Measurements from ENCODE around the gene CD46. TPM values are rescaled to one million over a fixed set of nuclear protein-coding genes. Genes with fewer than 3 reads are reported as not detected.

The CD46 gene
- total and polyA plus RNA-seq, 11 donors = 40.6 to 133 (median 93.9) TPM

DNA sequence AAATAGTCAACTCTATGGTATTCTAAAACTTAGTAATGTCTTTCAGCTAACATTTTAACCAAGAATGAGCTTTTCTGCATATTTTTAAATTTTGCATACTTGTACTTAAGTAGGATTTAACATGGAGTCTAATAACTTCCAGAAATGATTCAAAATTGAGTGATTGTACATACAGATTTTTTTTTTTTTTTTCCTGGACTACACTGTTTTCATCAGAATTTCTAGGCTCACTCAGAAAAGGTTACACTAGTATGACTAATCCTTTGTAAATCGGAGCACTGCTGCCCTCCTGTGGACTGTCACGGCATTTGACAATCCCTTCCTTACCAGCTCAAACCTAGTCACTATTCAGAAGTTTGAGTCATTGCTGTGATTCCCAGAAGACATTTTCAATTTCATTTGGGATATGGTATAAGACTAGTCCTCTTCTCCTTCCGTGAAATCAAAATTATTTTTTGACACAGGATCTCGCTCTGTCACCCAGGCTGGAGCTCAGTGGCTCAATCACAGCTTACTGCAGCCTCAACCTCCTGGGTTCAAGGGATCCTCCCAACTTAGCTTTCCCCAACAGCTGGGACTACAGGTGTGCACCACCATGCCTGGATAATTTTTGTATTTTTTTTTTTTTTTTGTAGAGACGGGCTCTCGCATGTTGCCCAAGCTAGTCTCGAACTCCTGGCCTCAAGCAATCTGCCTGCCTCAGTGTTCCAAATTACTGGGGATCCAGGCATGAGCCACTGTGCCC, 45.5 kb downstream of the CD46 start:
- Histone ChIP-seq H3K9me3 (no peaks in the 10 kb centered on the region), H3K36me3 (peaks cover 0 to 73% (median 59%) of the 10 kb centered on the region in 9 donors), H3K27me3 (no peaks in the 10 kb centered on the region), H3K27ac (peak overlapping the region in 5 of 12 donors; percentile 21 to 55 (median 26)), H3K4me3 (no peak overlapping the region), H3K4me1 (peaks cover 0 to 25% (median 2%) of the 10 kb centered on the region in 12 donors)
- peak; percentile 66 to 89 (median 82) for TF ChIP-seq CTCF (IDR thresholded peaks at IDR 0.05)
- no peak for TF ChIP-seq POLR2A (IDR thresholded peaks at IDR 0.05)
- ATAC-seq (peak; percentile 54 to 80 (median 76)), DNase-seq (peak in 4 of 5 donors; percentile 80 to 85 (median 80))
- intact Hi-C loops (cut with DNase I) = loop anchor here in 1 of 10 donors (5.0 kb wide), 1 partner anchor 85 kb away; no protein-coding TSS in a partner anchor
- 53 to 57% (median 56%) methylated on average over 7 of the region's 7 CpGs for WGBS, 4 donors

- Histone ChIP-seq H3K27me3 (no peaks in the 10 kb centered on the region), H3K27ac (peak overlapping the region in 2 of 12 donors; percentile 1 to 55), H3K9me3 (no peaks in the 10 kb centered on the region), H3K4me1 (peaks cover 0 to 38% (median 11%) of the 10 kb centered on the region in 12 donors), H3K36me3 (peaks cover 0 to 75% (median 64%) of the 10 kb centered on the region in 9 donors), H3K4me3 (no peak overlapping the region)
- ATAC-seq (peak in 3 of 4 donors; percentile 1 to 8 (median 1)), DNase-seq (no peak)
- no peak for TF ChIP-seq CTCF (IDR thresholded peaks at IDR 0.05)
- no peak for TF ChIP-seq POLR2A (IDR thresholded peaks at IDR 0.05)
- 76 to 89% (median 82%) methylated on average over 6 of the region's 6 CpGs for WGBS, 4 donors
- intact Hi-C loops (cut with DNase I) = loop anchor here in 1 of 10 donors (5.0 kb wide), 1 partner anchor 87 kb away; no protein-coding TSS in a partner anchor
Measured at GRCh38 chr1:207798847-207799246, 47.0 kb downstream of the CD46 start.

DNA sequence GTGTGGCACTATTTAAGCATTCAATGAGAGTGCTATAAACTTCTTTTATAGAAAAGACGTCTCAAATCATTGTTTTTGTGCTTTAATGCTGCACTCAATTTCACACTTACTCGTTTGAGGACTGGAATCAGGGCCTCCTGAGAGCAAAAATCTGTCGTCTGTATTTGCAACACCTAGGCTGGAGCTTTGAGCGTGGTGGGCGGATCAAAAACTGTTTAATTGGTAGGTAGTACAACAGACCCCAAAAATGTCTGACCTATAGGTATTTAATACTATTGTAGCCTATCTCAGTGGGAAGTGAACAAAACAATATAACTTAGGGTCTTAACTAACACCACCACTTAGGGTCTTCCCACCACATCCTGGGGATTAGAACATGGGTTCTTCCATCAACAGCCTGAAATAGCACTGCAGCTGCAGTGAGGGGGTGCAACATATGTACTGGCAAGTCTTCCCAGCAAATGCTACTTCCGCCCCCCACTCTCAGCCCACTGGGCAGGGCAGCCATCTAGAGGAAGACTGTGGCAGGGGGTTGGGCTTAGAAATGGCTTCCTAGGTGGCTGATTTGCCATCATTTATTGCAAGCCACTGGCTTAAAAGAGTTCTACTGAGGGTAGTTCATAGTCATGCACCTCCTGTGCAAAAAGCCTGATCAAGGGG, 48.3 kb downstream of the CD46 start:
- intact Hi-C loops (cut with DNase I) = loop anchor here in 1 of 10 donors (5.0 kb wide), 1 partner anchor 88 kb away; no protein-coding TSS in a partner anchor
- no peak for DNase-seq
- H3K4me3 ChIP-seq = no peak overlapping the region
- H3K4me1 ChIP-seq = peaks cover 5 to 51% (median 21%) of the 10 kb centered on the region in 12 donors
- no peaks in the 10 kb centered on the region for H3K9me3 ChIP-seq
- peaks cover 3 to 75% (median 64%) of the 10 kb centered on the region in 9 donors for H3K36me3 ChIP-seq
- no peaks in the 10 kb centered on the region for H3K27me3 ChIP-seq
- 85 to 93% (median 85%) methylated on average over 5 to 6 of the region's 6 CpGs for WGBS, 4 donors
- peak overlapping the region in 1 of 12 donors; percentile 14 for H3K27ac ChIP-seq
- TF ChIP-seq CTCF (IDR thresholded peaks at IDR 0.05) = no peak
- no peak for TF ChIP-seq POLR2A (IDR thresholded peaks at IDR 0.05)
- ATAC-seq = no peak

DNA sequence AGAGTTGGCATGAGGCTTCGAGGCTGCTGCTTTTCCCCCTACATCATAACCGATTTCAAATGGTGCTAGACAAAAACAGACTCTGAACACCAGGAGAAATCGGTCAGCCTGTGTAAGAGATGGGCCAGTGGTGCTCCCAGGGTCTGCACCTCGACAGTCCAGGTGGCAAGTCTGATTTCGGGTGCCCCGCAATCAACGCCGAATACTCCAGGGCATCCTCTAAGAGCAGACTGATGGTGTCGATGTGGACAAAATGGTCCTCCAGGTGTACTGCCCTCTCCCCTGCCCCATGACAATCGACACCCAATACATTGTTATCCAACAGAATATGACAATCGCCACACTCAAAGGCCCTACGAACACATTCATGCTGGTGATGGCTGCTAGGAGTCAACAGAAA, 50.0 kb downstream of the CD46 start:
- intact Hi-C loops (cut with DNase I) = no loop called here
- no peaks in the 10 kb centered on the region for H3K9me3 ChIP-seq
- DNase-seq (no peak), ATAC-seq (no peak)
- TF ChIP-seq POLR2A (IDR thresholded peaks at IDR 0.05) = no peak
- no peak for TF ChIP-seq CTCF (IDR thresholded peaks at IDR 0.05)
- H3K4me3 ChIP-seq = no peak overlapping the region
- peaks cover 18 to 68% (median 37%) of the 10 kb centered on the region in 12 donors for H3K4me1 ChIP-seq
- H3K27ac ChIP-seq = peak overlapping the region in 2 of 12 donors; percentile 12 to 98
- no peaks in the 10 kb centered on the region for H3K27me3 ChIP-seq
- peaks cover 3 to 81% (median 74%) of the 10 kb centered on the region in 9 donors for H3K36me3 ChIP-seq
- 79 to 87% (median 83%) methylated on average over 12 of the region's 12 CpGs for WGBS, 4 donors

All from heart left ventricle (tissue), 16 donors.